Fibroblast of villous mesenchyme (primary cell): ENCODE results near the gene KCNK3. TPM values are rescaled to one million over a fixed set of nuclear protein-coding genes. Genes with fewer than 3 reads are reported as not detected.

ENCODE experiments used
- DNase-seq: peaks from one replicate; pipeline ENCODE4 v3.0.0-alpha.2; 2010; ENCODE audit warnings: low read depth
- H3K4me3 ChIP-seq: 2 replicates; pipeline ENCODE4 v1.5.1; 2011; ENCODE audit warnings: low read depth, mild to moderate bottlenecking, low read length
- CTCF ChIP-seq: IDR thresholded peaks from 2 replicates; pipeline ENCODE4 v1.5.1; 2012; ENCODE audit warnings: low read depth, mild to moderate bottlenecking, low read length; ENCODE audit not compliant: insufficient read depth
- total RNA-seq: library from RNA; depleted of rRNA; stranded (reverse); fragments of >200 nt; gene quantifications from 2 replicates; pipeline ENCODE4 v1.2.3, GENCODE V29; 2012

Gene KCNK3
- total RNA-seq, 1 donor: under 0.01 TPM

- H3K4me3 ChIP-seq: no peak overlapping the region
- DNase-seq: no peak
- no peak for TF ChIP-seq CTCF
Observed at GRCh38 chr2:26710145-26710544, 17.6 kb downstream of the KCNK3 start.

- H3K4me3 ChIP-seq: no peak overlapping the region
Observed at GRCh38 chr2:26710743-26711456, 18.4 kb downstream of the KCNK3 start.

GRCh38 chr2:26711457-26712161 lies 19.1 kb downstream of the KCNK3 start:
- no peak overlapping the region for H3K4me3 ChIP-seq
- DNase-seq: no peak
- no peak for TF ChIP-seq CTCF

More at GRCh38 chr2:26710743-26711456, 18.4 kb downstream of the KCNK3 start:
- TF ChIP-seq CTCF: no peak
- no peak for DNase-seq

- no peak for DNase-seq
- no peak overlapping the region for H3K4me3 ChIP-seq
- TF ChIP-seq CTCF: no peak
Observed at GRCh38 chr2:26712486-26713465, 20.3 kb downstream of the KCNK3 start.

GRCh38 chr2:26715528-26716270 lies 23.2 kb downstream of the KCNK3 start:
- DNase-seq: no peak
- no peak for TF ChIP-seq CTCF
- H3K4me3 ChIP-seq: no peak overlapping the region

- no peak for TF ChIP-seq CTCF
- no peak overlapping the region for H3K4me3 ChIP-seq
- DNase-seq: no peak
Observed at GRCh38 chr2:26716340-26716739, 23.8 kb downstream of the KCNK3 start.
